IPS-11a (cell line): Measurements from ENCODE around the gene PXK.
"Not testable (repeated sequence)": the region's sequence is repeated elsewhere in the genome, so short reads cannot be mapped to it uniquely, and the experiment has no call there.

ENCODE experiments used
- H3K4me3 ChIP-seq: one replicate; pipeline ENCODE4 v1.5.1; 2013; ENCODE audit warnings: low read depth, low read length, control low read depth

PXK gene

GRCh38 chr3:58323529-58324390 is 8.9 kb upstream of the PXK start:
- no peak overlapping the region for H3K4me3 ChIP-seq

DNA sequence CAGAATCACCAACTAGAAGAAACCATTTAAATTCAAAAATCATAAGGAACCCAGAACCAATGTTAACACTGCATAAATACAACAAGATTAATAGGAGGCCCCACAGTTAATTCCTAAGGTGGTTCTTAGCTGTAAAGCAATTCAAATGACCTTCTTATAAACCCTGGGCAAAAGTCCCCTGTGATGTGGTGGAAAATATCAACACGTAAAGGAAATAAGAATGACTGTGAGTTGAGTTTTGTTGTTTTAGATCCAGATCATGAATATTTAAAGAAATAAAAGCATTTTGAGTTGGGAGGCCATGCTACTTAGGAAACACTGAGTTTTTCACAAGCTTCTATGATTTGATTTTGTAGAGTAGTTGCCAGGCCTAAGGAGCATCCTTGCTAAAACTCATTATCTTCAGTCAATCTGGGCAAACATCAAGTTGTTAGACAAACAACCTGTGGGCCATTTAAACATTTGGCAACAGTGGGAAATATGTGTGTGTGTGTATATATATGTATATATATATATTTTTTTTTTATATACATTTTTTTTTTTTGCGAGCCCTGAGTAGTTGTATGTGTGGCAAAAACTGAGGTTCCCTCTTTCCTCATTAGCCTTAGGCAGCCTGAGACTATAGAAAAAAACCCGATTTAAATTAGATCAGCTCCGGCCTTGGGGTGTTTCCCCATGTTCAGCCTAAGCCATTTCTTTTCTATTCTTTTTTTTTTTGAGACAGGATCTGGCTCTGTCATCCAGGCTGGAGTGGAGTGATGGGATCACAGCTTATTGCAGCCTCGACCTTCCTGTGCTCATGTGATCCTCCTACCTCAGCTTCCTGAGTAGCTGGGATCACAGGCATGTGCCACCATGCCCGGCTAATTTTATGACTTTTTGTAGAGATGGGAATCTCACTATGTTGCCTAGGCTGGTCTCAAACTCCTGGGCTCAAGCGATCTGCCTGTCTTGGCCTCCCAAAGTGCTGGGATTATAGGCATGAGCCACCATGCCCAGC is 8.0 kb upstream of the PXK start:
- H3K4me3 ChIP-seq = no peak overlapping the region

- H3K4me3 ChIP-seq = no peak overlapping the region
Observed at GRCh38 chr3:58325525-58325992, 7.1 kb upstream of the PXK start.

- H3K4me3 ChIP-seq = no peak overlapping the region
Observed at GRCh38 chr3:58326267-58326900, 6.3 kb upstream of the PXK start.

- no peak overlapping the region for H3K4me3 ChIP-seq
Observed at GRCh38 chr3:58329150-58329921, 3.4 kb upstream of the PXK start.

DNA sequence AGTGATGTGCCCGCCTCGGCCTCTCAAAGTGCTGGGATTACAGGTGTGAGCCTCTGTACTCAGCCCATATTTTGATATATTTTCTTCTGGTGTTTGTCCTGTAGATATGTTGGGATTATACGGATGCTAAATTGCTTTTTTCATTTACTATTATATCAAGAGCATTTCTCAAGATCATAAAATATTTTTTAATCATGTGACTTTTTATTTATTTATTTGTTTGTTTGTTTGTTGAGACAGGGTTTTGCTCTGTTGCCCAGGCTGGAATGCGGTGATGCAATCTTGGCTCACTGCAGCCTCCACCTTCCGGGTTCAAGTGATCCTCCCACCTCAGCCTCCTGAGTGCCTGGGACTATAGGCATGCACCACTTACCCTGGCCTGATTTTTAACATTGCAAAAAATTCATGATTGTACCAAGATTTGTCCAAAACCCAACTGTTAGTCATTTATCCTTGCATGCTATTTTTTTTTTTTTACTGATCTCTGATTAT is 2.7 kb upstream of the PXK start:
- H3K4me3 ChIP-seq = no peak overlapping the region

GRCh38 chr3:58331593-58332152 is 1.0 kb upstream of the PXK start:
- no peak overlapping the region for H3K4me3 ChIP-seq

- H3K4me3 ChIP-seq = peak overlapping the region; percentile 51
Observed at GRCh38 chr3:58333206-58334012, 717 bp downstream of the PXK start.

GRCh38 chr3:58334013-58334321 is 1.3 kb downstream of the PXK start:
- H3K4me3 ChIP-seq = no peak overlapping the region

- no peak overlapping the region for H3K4me3 ChIP-seq
Observed at GRCh38 chr3:58334506-58334884, 1.8 kb downstream of the PXK start.

GRCh38 chr3:58335652-58335947 is 2.9 kb downstream of the PXK start:
- no peak overlapping the region for H3K4me3 ChIP-seq

GRCh38 chr3:58336135-58336882 is 3.6 kb downstream of the PXK start:
- no peak overlapping the region for H3K4me3 ChIP-seq

GRCh38 chr3:58337190-58337589 is 4.5 kb downstream of the PXK start:
- H3K4me3 ChIP-seq = no peak overlapping the region

DNA sequence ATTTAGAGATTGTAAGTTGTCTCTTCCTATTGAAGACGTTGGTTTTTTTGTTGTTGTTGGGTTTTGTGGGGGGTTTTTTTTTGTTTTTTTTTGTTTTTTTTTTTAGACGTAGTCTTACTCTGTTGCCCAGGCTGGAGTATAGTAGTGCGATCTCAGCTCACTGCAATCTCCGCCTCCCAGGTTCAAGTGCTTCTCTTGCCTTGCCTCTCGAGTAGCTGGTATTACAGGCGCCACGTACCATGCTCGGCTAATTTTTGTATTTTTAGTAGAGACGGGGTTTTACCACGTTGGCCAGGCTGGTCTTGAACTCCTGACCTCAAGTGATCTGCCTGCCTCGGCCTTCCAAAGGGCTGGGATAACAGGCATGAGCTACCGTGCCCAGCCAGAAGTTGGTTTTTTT is 6.5 kb downstream of the PXK start:
- not testable (repeated sequence) for H3K4me3 ChIP-seq

- H3K4me3 ChIP-seq = no peak overlapping the region
Observed at GRCh38 chr3:58340594-58341244, 8.0 kb downstream of the PXK start.

GRCh38 chr3:58341376-58341775 is 8.7 kb downstream of the PXK start:
- no peak overlapping the region for H3K4me3 ChIP-seq

DNA sequence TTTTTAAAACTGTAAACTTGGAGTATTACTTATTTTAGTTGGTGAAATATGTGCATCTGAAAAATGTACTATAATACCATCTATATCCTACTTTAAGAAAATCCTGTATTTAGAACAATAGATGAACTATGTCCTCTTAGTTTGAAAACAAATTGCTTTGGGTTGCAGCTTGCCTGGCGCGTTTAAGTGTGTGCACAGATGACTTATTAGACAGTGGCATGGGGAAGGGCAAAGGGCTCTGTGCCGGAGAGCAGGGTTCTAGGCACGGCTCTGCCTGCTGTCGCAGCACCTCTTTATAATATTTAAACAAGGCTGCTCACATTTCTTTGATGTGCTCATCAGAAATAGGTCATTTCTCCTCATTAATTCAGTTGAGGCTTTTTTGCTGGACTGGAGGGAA is 10.0 kb downstream of the PXK start:
- H3K4me3 ChIP-seq = no peak overlapping the region

DNA sequence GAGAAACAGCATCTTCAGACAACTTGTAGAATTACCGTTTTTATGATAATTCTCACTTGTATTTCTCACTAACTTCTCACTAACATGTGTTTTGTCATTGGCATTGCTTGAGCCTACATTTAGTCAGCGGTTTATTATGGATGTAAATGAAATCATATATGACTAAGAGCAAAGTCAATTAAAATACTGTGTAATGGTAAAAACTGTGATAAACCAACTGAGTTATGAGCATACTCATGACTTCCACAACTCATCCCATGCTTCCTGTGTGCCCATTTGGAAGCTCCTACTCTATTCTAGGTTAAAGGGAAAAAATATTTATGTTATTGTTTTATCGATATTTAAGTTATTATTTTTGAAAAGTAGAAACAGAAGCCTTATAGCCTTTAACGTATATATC is 12.8 kb downstream of the PXK start:
- H3K4me3 ChIP-seq = no peak overlapping the region
